ENCODE results near the gene AOAH. TPM values are rescaled to one million over a fixed set of nuclear protein-coding genes. Genes with fewer than 3 reads are reported as not detected.

The AOAH gene, protein sequence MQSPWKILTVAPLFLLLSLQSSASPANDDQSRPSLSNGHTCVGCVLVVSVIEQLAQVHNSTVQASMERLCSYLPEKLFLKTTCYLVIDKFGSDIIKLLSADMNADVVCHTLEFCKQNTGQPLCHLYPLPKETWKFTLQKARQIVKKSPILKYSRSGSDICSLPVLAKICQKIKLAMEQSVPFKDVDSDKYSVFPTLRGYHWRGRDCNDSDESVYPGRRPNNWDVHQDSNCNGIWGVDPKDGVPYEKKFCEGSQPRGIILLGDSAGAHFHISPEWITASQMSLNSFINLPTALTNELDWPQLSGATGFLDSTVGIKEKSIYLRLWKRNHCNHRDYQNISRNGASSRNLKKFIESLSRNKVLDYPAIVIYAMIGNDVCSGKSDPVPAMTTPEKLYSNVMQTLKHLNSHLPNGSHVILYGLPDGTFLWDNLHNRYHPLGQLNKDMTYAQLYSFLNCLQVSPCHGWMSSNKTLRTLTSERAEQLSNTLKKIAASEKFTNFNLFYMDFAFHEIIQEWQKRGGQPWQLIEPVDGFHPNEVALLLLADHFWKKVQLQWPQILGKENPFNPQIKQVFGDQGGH
- 10 to 100 TPM in 1 of 4 donors, 1 to 10 TPM in 2, under 1 TPM in 1; 0.68 to 12.0 (median 4.8) TPM for total RNA-seq

DNA sequence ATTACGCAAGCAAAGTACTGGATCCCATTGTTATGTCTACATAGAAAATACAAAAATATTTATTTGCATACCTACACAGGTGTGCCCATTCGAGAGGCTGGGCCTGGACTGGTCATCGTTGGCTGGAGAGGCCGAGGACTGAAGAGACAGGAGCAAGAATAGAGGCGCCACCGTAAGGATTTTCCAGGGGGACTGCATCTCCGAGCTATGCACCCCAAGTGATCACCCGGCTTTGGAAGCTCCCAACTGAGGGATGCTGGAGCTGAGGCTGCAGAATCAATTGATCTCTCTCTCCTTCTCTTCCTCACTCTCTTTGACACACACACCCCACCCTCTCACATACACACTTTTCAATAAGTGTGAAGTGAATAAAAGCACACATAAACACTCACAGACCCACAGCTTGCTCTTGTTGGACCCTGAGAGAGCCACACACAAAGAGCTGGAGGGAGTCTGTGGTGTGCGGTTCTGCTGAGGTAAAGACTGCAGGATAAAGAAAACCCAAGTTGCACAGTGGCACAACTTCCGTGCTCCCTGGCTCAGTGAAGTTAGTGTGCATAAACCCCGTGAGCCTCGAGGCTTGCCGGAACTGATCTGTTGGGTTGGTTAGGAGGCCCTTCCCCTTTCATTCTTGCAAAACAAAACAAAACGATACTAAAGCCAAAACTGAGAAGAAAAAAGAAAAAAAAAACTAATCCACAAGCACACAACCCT, at the start of gene AOAH:
Gene AOAH, minus strand, starts transcription at position 544 of the 714 bp plus-strand sequence. Its CDS starts 346 bp downstream, at position 198.
- Histone ChIP-seq H3K27ac (peak within 1 kb of the TSS in 3 of 4 donors; percentile 27 to 63 (median 29)), H3K36me3 (no peaks in the 10 kb centered on the region), H3K4me1 (peaks cover 0 to 12% (median 0%) of the 10 kb centered on the region in 3 donors), H3K27me3 (no peaks in the 10 kb centered on the region), H3K9me3 (peaks cover 0 to 4% (median 0%) of the 10 kb centered on the region in 3 donors), H3K4me3 (peak within 1 kb of the TSS in 3 of 4 donors; percentile 24 to 41 (median 34))
- 45 to 52% methylated on average over 14 of the region's 14 CpGs for WGBS, 2 donors
- TF ChIP-seq POLR2A (IDR thresholded peaks at IDR 0.05) = peak in 1 of 4 donors; percentile 56
- no peak for TF ChIP-seq CTCF (IDR thresholded peaks at IDR 0.05)
- intact Hi-C loops (cut with DNase I) = no loop called here
- DNase-seq = peak; percentile 32

- H3K9me3 ChIP-seq = no peaks in the 10 kb centered on the region
- no peak overlapping the region for H3K4me3 ChIP-seq
- H3K27me3 ChIP-seq = no peaks in the 10 kb centered on the region
- no peak for DNase-seq
- no peaks in the 10 kb centered on the region for H3K4me1 ChIP-seq
- no peak for TF ChIP-seq POLR2A (IDR thresholded peaks at IDR 0.05)
- no peak for TF ChIP-seq CTCF (IDR thresholded peaks at IDR 0.05)
- H3K36me3 ChIP-seq = no peaks in the 10 kb centered on the region
- no peak overlapping the region for H3K27ac ChIP-seq
- WGBS, 2 donors = 82 to 83% methylated on average over 1 of the region's 1 CpG
- intact Hi-C loops (cut with DNase I) = no loop called here
These were observed 42.2 kb upstream of the AOAH start for GRCh38 chr7:36766451-36766850.

DNA sequence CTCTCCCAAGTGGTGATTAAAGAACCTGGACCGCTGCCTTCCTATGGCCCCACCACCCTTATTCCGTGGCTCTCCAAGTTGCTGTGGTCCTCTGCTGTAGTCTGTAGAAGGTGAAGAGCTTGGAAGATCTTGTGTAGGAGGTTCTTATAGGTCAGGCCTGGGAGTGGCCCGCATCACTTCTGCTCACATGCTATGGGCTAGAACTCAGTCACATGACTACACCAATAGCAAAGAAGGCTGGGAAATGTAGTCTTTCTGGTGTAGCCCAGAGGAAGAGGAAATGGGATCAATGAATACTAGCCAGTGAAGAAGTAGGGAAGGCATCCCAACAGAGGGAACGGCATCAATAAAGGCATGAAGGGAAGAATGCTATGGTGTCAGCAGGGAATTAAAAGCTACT, 41.3 kb upstream of the AOAH start:
- 83 to 87% methylated on average over 4 of the region's 4 CpGs for WGBS, 2 donors
- no peaks in the 10 kb centered on the region for H3K4me1 ChIP-seq
- H3K4me3 ChIP-seq = no peak overlapping the region
- TF ChIP-seq POLR2A (IDR thresholded peaks at IDR 0.05) (no peak), CTCF (IDR thresholded peaks at IDR 0.05) (no peak)
- H3K27ac ChIP-seq = no peak overlapping the region
- H3K9me3 ChIP-seq = no peaks in the 10 kb centered on the region
- no peaks in the 10 kb centered on the region for H3K27me3 ChIP-seq
- intact Hi-C loops (cut with DNase I) = no loop called here
- no peak for DNase-seq
- H3K36me3 ChIP-seq = no peaks in the 10 kb centered on the region

GRCh38 chr7:36764929-36765328, 40.6 kb upstream of the AOAH start:
- TF ChIP-seq CTCF (IDR thresholded peaks at IDR 0.05) (no peak), POLR2A (IDR thresholded peaks at IDR 0.05) (no peak)
- H3K27me3 ChIP-seq = no peaks in the 10 kb centered on the region
- no peaks in the 10 kb centered on the region for H3K9me3 ChIP-seq
- H3K4me3 ChIP-seq = no peak overlapping the region
- no peak overlapping the region for H3K27ac ChIP-seq
- intact Hi-C loops (cut with DNase I) = no loop called here
- no peaks in the 10 kb centered on the region for H3K36me3 ChIP-seq
- H3K4me1 ChIP-seq = no peaks in the 10 kb centered on the region
- DNase-seq = no peak
- 64 to 85% methylated on average over 5 of the region's 5 CpGs for WGBS, 2 donors

All from esophagus squamous epithelium (tissue), 5 donors.